ENCODE data around the gene MAD2L1BP. TPM values are rescaled to one million over a fixed set of nuclear protein-coding genes. Genes with fewer than 3 reads are reported as not detected.

MAD2L1BP gene
- total RNA-seq, 1 experiment from 2014 or later: 46.3 TPM

- Histone ChIP-seq H3T11ph (ENCODE audit: low read length) (no peak overlapping the region), H4K8ac (replicated peaks; ENCODE audit: insufficient read length, low read depth, low read length) (no peak overlapping the region), H3K79me2 (ENCODE audit: insufficient read depth, low read length) (no peaks in the 10 kb centered on the region), H3K4ac (ENCODE audit: low read depth, low read length) (no peak overlapping the region), H3K23me2 (ENCODE audit: insufficient read length, low read depth, low read length, poor library complexity, severe bottlenecking) (no peaks in the 10 kb centered on the region), H3K9me3 (ENCODE audit: control insufficient read depth, low read depth, low read length) (no peaks in the 10 kb centered on the region), H3K9ac (ENCODE audit: extremely low read depth, insufficient read length, low read length) (no peak overlapping the region), H3K56ac (ENCODE audit: insufficient read length, low read depth, low read length) (no peak overlapping the region), H2BK5ac (ENCODE audit: insufficient read length, low read length) (no peak overlapping the region), H3K4me1 (ENCODE audit: insufficient read depth, low read length) (no peaks in the 10 kb centered on the region), H2BK15ac (ENCODE audit: low read depth, low read length) (no peak overlapping the region), H2BK20ac (ENCODE audit: low read depth, low read length, poor library complexity, severe bottlenecking) (no peak overlapping the region), H3K14ac (ENCODE audit: insufficient read depth, low read length) (no peak overlapping the region), H2BK120ac (ENCODE audit: low read depth, low read length, poor library complexity, severe bottlenecking) (no peak overlapping the region), H3K4me2 (ENCODE audit: insufficient read depth, insufficient read length, low read length) (no peak overlapping the region), H4K20me1 (ENCODE audit: control insufficient read depth, insufficient read depth, insufficient read length) (no peaks in the 10 kb centered on the region), H3K27me3 (ENCODE audit: insufficient read depth, low read length) (no peaks in the 10 kb centered on the region), H2BK12ac (ENCODE audit: insufficient read length, low read depth, low read length) (no peak overlapping the region), H2AFZ (ENCODE audit: low read length) (no peak overlapping the region), H3K27ac (ENCODE audit: insufficient read length, low read depth, low read length) (no peak overlapping the region), H4K91ac (ENCODE audit: insufficient read length, low read depth, low read length) (no peak overlapping the region), H3K18ac (ENCODE audit: insufficient read length, low read depth, low read length) (no peak overlapping the region), H3K79me1 (ENCODE audit: insufficient read depth, low read depth, low read length, poor library complexity, severe bottlenecking) (no peaks in the 10 kb centered on the region), H3K23ac (ENCODE audit: insufficient read length, low read depth, low read length) (no peak overlapping the region), H2AK5ac (ENCODE audit: insufficient read length, low read length) (no peak overlapping the region), H4K5ac (ENCODE audit: insufficient read length, low read depth, low read length) (no peak overlapping the region)
- no peak for TF ChIP-seq CTCF (conservative IDR thresholded peaks at IDR 0.05)
- H3K27me3 Mint-ChIP-seq (ENCODE audit: low read depth): no peaks in the 10 kb centered on the region
- H3K36me3 Mint-ChIP-seq (ENCODE audit: insufficient read depth in 1 of 3, low read depth in 3 of 3): peaks cover 0 to 43% (median 26%) of the 10 kb centered on the region in 3 experiments; a peak in 4 of 7 replicates
- no peak for DNase-seq
- H3K9me3 Mint-ChIP-seq: no peaks in the 10 kb centered on the region
- no peaks in the 10 kb centered on the region for H3K4me1 Mint-ChIP-seq
- H3K27ac Mint-ChIP-seq: no peak overlapping the region
- no CpG with 5 or more reads among the region's 2 CpGs for WGBS (ENCODE audit: extremely low coverage, insufficient read length, low lambda C conversion rate)
- H3K4me3 Mint-ChIP-seq: no peak overlapping the region
Observed at GRCh38 chr6:43600595-43600994, 35.0 kb upstream of the MAD2L1BP start.
